Trophoblast cell (in vitro differentiated cells and primary cell): Measurements from ENCODE around the gene MYZAP.

ENCODE experiments used
- DNase-seq, 2 donors: peaks; one replicate each; pipeline ENCODE4 v3.0.0-alpha.2; 2016
- H2AFZ ChIP-seq: 2 replicates; pipeline ENCODE4 v1.6.1; 2013; ENCODE audit warnings: low read length, moderate library complexity, mild to moderate bottlenecking; ENCODE audit not compliant: insufficient read depth, poor library complexity
- H2AK5ac ChIP-seq: 2 replicates; pipeline ENCODE4 v1.6.1; 2013; ENCODE audit warnings: mild to moderate bottlenecking, low read length
- H2BK120ac ChIP-seq: 2 replicates; pipeline ENCODE4 v1.6.1; 2013; ENCODE audit warnings: low read length, mild to moderate bottlenecking, moderate library complexity; ENCODE audit not compliant: insufficient read depth, poor library complexity
- H2BK12ac ChIP-seq: 2 replicates; pipeline ENCODE4 v1.6.1; 2013; ENCODE audit warnings: mild to moderate bottlenecking, low read length, moderate library complexity
- H2BK5ac ChIP-seq: 2 replicates; pipeline ENCODE4 v1.6.1; 2013; ENCODE audit warnings: low read length, low read depth, moderate library complexity, mild to moderate bottlenecking; ENCODE audit not compliant: poor library complexity
- H3K14ac ChIP-seq: 2 replicates; pipeline ENCODE4 v1.6.1; 2013; ENCODE audit warnings: mild to moderate bottlenecking, low read length
- H3K18ac ChIP-seq: 2 replicates; pipeline ENCODE4 v1.6.1; 2013; ENCODE audit warnings: mild to moderate bottlenecking, low read length
- H3K23ac ChIP-seq: 2 replicates; pipeline ENCODE4 v1.6.1; 2013; ENCODE audit warnings: low read length
- H3K27ac ChIP-seq: 2 replicates; pipeline ENCODE4 v1.5.1; 2013; ENCODE audit warnings: low read depth, mild to moderate bottlenecking, inconsistent platforms, low read length, moderate library complexity
- H3K27me3 ChIP-seq: 2 replicates; pipeline ENCODE4 v1.6.1; 2013; ENCODE audit warnings: inconsistent platforms, mild to moderate bottlenecking, low read length, moderate library complexity; ENCODE audit not compliant: insufficient read depth
- H3K36me3 ChIP-seq, 2 experiments: 1 replicate in 1 of 2; 2 replicates in 1 of 2; pipeline ENCODE4 v1.6.1; 2013; ENCODE audit warnings: low read length in 2 of 2, mild to moderate bottlenecking in 2 of 2, moderate library complexity in 1 of 2; ENCODE audit not compliant: insufficient read depth in 2 of 2, control insufficient read depth in 1 of 2
- H3K4ac ChIP-seq: 2 replicates; pipeline ENCODE4 v1.6.1; 2013; ENCODE audit warnings: low read depth, mild to moderate bottlenecking, low read length, moderate library complexity
- H3K4me1 ChIP-seq, 2 experiments: 1 replicate in 1 of 2; 2 replicates in 1 of 2; pipeline ENCODE4 v1.6.1; 2013; ENCODE audit warnings: low read length in 2 of 2, mild to moderate bottlenecking in 2 of 2, moderate library complexity in 1 of 2; ENCODE audit not compliant: insufficient read depth in 2 of 2, control insufficient read depth in 1 of 2
- H3K4me2 ChIP-seq: 2 replicates; pipeline ENCODE4 v1.6.1; 2013; ENCODE audit warnings: inconsistent platforms, mild to moderate bottlenecking, low read length, moderate library complexity
- H3K4me3 ChIP-seq: 2 replicates; pipeline ENCODE4 v1.5.1; 2013; ENCODE audit warnings: mild to moderate bottlenecking, low read depth, low read length, inconsistent platforms
- H3K79me1 ChIP-seq: one replicate; pipeline ENCODE4 v1.6.1; 2013; ENCODE audit warnings: low read length
- H3K79me2 ChIP-seq: 2 replicates; pipeline ENCODE4 v1.6.1; 2013; ENCODE audit warnings: low read length, mild to moderate bottlenecking; ENCODE audit not compliant: control insufficient read depth, insufficient read depth, poor library complexity
- H3K9ac ChIP-seq: 2 replicates; pipeline ENCODE4 v1.6.1; 2013; ENCODE audit warnings: mild to moderate bottlenecking, low read length
- H3K9me3 ChIP-seq: 2 replicates; pipeline ENCODE4 v1.6.1; 2013; ENCODE audit warnings: low read depth, mild to moderate bottlenecking, control low read depth, inconsistent platforms, low read length; ENCODE audit not compliant: insufficient read depth
- H4K12ac ChIP-seq: 2 replicates; pipeline ENCODE4 v1.6.1; 2013; ENCODE audit warnings: low read depth, mild to moderate bottlenecking, low read length, moderate library complexity
- H4K8ac ChIP-seq: 2 replicates; pipeline ENCODE4 v1.6.1; 2013; ENCODE audit warnings: low read depth, mild to moderate bottlenecking, low read length, moderate library complexity
- H4K91ac ChIP-seq: one replicate; pipeline ENCODE4 v1.6.1; 2013; ENCODE audit warnings: low read depth, mild to moderate bottlenecking, low read length, moderate library complexity
- WGBS: extraction: QIAGEN DNeasy Blood & Tissue Kit; methylation state at CpG from one replicate; pipeline ENCODE4 v1.1.7; 2013; ENCODE audit warnings: missing lambda C conversion rate; ENCODE audit not compliant: insufficient read length, insufficient coverage; ENCODE audit errors: extremely low coverage; 5-methylcytosine and 5-hydroxymethylcytosine counted together

Gene MYZAP

DNA sequence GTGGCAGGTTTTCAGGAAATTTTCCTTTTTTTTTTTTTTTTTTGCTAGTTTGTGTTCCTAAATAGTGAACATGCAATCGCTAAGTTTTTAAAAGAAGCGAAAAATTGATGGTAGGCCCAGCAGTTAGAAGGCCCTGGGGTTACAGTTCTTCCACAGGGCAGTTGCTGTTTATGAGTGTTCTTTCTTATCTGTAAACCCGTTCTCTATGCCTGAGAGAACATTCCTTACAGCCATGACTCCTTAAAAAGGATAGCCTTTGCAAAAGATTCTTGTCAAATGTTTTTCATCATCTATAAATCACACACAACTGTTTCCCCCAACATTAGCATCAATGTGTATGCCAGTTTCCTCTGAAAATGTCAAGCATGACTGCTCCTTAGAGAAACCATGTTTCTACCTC is 23.8 kb upstream of the MYZAP start:
- Histone ChIP-seq H2BK5ac (no peak overlapping the region), H3K79me2 (no peaks in the 10 kb centered on the region), H3K4ac (no peak overlapping the region), H3K9ac (no peak overlapping the region), H3K4me1 (no peaks in the 10 kb centered on the region), H3K4me2 (no peak overlapping the region), H3K14ac (no peak overlapping the region), H3K9me3 (no peaks in the 10 kb centered on the region), H3K27ac (no peak overlapping the region), H4K12ac (no peak overlapping the region), H3K18ac (no peak overlapping the region), H2BK12ac (no peak overlapping the region), H3K23ac (no peak overlapping the region), H3K36me3 (no peaks in the 10 kb centered on the region), H4K91ac (no peak overlapping the region), H3K79me1 (no peaks in the 10 kb centered on the region), H3K27me3 (no peaks in the 10 kb centered on the region), H2AK5ac (no peak overlapping the region), H2AFZ (no peak overlapping the region), H2BK120ac (no peak overlapping the region), H4K8ac (no peak overlapping the region), H3K4me3 (no peak overlapping the region)
- WGBS = no CpG with 5 or more reads among the region's 3 CpGs
- no peak for DNase-seq

- H3K4me3 ChIP-seq = no peak overlapping the region
- no peak overlapping the region for H2BK5ac ChIP-seq
- no peak overlapping the region for H3K23ac ChIP-seq
- no peaks in the 10 kb centered on the region for H3K36me3 ChIP-seq
- H3K27ac ChIP-seq = no peak overlapping the region
- H2AFZ ChIP-seq = no peak overlapping the region
- no peak overlapping the region for H3K4me2 ChIP-seq
- no peak overlapping the region for H4K91ac ChIP-seq
- H3K18ac ChIP-seq = no peak overlapping the region
- no peak overlapping the region for H4K8ac ChIP-seq
- no CpG with 5 or more reads among the region's 2 CpGs for WGBS
- no peaks in the 10 kb centered on the region for H3K79me1 ChIP-seq
- H2BK120ac ChIP-seq = no peak overlapping the region
- no peak overlapping the region for H3K14ac ChIP-seq
- H3K4ac ChIP-seq = no peak overlapping the region
- H2BK12ac ChIP-seq = no peak overlapping the region
- no peak overlapping the region for H4K12ac ChIP-seq
- H3K4me1 ChIP-seq = no peaks in the 10 kb centered on the region
- H3K27me3 ChIP-seq = no peaks in the 10 kb centered on the region
- no peak overlapping the region for H2AK5ac ChIP-seq
- no peak for DNase-seq
- no peaks in the 10 kb centered on the region for H3K79me2 ChIP-seq
- no peak overlapping the region for H3K9ac ChIP-seq
- H3K9me3 ChIP-seq = no peaks in the 10 kb centered on the region
These were observed 23.4 kb upstream of the MYZAP start for GRCh38 chr15:57568299-57568698.

- no peak overlapping the region for H3K23ac ChIP-seq
- no peak overlapping the region for H4K91ac ChIP-seq
- H3K4me3 ChIP-seq = no peak overlapping the region
- H2AFZ ChIP-seq = no peak overlapping the region
- H2AK5ac ChIP-seq = no peak overlapping the region
- no peaks in the 10 kb centered on the region for H3K27me3 ChIP-seq
- H3K18ac ChIP-seq = no peak overlapping the region
- DNase-seq = no peak
- no CpG with 5 or more reads among the region's 2 CpGs for WGBS
- H3K27ac ChIP-seq = no peak overlapping the region
- no peak overlapping the region for H4K8ac ChIP-seq
- no peak overlapping the region for H3K4ac ChIP-seq
- H2BK12ac ChIP-seq = no peak overlapping the region
- H3K9me3 ChIP-seq = peaks cover 2% of the 10 kb centered on the region
- H3K4me2 ChIP-seq = no peak overlapping the region
- no peaks in the 10 kb centered on the region for H3K79me2 ChIP-seq
- no peaks in the 10 kb centered on the region for H3K36me3 ChIP-seq
- H2BK5ac ChIP-seq = no peak overlapping the region
- H4K12ac ChIP-seq = no peak overlapping the region
- no peak overlapping the region for H3K14ac ChIP-seq
- no peak overlapping the region for H3K9ac ChIP-seq
- no peak overlapping the region for H2BK120ac ChIP-seq
- no peaks in the 10 kb centered on the region for H3K79me1 ChIP-seq
- H3K4me1 ChIP-seq = no peaks in the 10 kb centered on the region
These were observed 21.4 kb upstream of the MYZAP start for GRCh38 chr15:57570340-57570739.

DNA sequence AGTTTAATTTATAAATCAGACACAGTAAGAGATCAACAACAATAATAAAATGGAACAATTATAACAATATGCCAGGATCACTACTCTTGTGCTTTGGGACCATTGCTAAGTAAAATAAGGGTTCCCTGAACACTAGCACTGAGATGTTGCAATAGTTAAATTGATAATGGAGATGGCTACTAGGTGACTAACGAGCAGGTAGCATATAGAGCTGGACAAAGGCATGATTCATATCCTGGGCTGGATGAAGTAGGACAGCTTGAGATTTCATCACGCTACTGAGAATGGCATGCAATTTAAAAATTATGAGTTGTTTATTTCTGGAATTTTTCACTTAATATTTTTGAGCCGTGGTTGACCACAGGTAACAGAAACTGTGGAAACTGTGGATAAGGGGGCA is 20.7 kb upstream of the MYZAP start:
- H3K4me1 ChIP-seq = no peaks in the 10 kb centered on the region
- no peak overlapping the region for H3K23ac ChIP-seq
- no peak overlapping the region for H3K27ac ChIP-seq
- no peak overlapping the region for H3K9ac ChIP-seq
- H3K79me1 ChIP-seq = no peaks in the 10 kb centered on the region
- no CpG with 5 or more reads among the region's 3 CpGs for WGBS
- H2BK120ac ChIP-seq = no peak overlapping the region
- no peak overlapping the region for H4K12ac ChIP-seq
- no peaks in the 10 kb centered on the region for H3K79me2 ChIP-seq
- H4K8ac ChIP-seq = no peak overlapping the region
- H3K18ac ChIP-seq = no peak overlapping the region
- no peak overlapping the region for H3K14ac ChIP-seq
- no peak overlapping the region for H2AFZ ChIP-seq
- H3K36me3 ChIP-seq = no peaks in the 10 kb centered on the region
- no peak overlapping the region for H4K91ac ChIP-seq
- no peak overlapping the region for H2BK5ac ChIP-seq
- H3K4me3 ChIP-seq = no peak overlapping the region
- no peak overlapping the region for H3K4me2 ChIP-seq
- H3K9me3 ChIP-seq = peaks cover 2% of the 10 kb centered on the region
- no peak overlapping the region for H3K4ac ChIP-seq
- DNase-seq = peak; percentile 45 to 79
- no peaks in the 10 kb centered on the region for H3K27me3 ChIP-seq
- no peak overlapping the region for H2AK5ac ChIP-seq
- no peak overlapping the region for H2BK12ac ChIP-seq
